Suprapubic skin (tissue), 4 donors: ENCODE data around the gene MAP2.

Source experiments
- POLR2A ChIP-seq, 2 donors: fragments of 450-650 bp; IDR thresholded peaks; one replicate each; pipeline ENCODE4 v1.6.1; 2017; ENCODE audit warnings: antibody characterized with exemption in 2 of 2, mild to moderate bottlenecking in 2 of 2, moderate library complexity in 2 of 2
- POLR2AphosphoS5 ChIP-seq, 3 donors: sonication (generic); formaldehyde crosslinking; IDR thresholded peaks; one replicate each; pipeline ENCODE4 v1.6.1; 2017; ENCODE audit warnings: antibody characterized with exemption in 3 of 3
- TF ChIP-seq, protein P1 (sequence below), 2 donors: fragments of 200-600 bp in 1 of 2; fragments of 450-650 bp in 1 of 2; sonication (generic) in 1 of 2; IDR thresholded peaks; one replicate each; pipeline ENCODE4 v1.5.1; 2016 to 2019; ENCODE audit warnings: antibody characterized with exemption in 2 of 2, mild to moderate bottlenecking in 1 of 2, moderate library complexity in 1 of 2

DNA sequence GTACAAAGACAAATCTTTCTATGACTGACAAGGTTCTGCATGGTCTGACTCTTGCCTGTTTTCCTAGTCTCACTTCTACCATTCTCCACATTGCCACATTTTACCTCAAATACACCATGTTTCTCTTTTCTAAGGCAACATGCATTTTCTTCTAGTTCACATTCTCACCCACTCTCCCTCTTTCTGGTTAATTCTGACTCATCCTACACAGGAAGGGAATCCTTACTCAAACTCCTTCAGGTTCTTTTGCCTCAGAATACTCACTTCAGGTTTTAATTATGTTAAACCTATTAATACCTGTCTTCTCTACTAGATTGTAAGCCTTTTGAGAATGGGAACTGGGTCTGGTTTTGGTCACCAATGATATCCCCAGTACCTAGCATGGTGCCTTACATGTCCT, 47.2 kb downstream of the MAP2 start:
- TF ChIP-seq POLR2AphosphoS5 (IDR thresholded peaks at IDR 0.05) (no peak), POLR2A (IDR thresholded peaks at IDR 0.05) (no peak)
- TF ChIP-seq, protein P1, sequence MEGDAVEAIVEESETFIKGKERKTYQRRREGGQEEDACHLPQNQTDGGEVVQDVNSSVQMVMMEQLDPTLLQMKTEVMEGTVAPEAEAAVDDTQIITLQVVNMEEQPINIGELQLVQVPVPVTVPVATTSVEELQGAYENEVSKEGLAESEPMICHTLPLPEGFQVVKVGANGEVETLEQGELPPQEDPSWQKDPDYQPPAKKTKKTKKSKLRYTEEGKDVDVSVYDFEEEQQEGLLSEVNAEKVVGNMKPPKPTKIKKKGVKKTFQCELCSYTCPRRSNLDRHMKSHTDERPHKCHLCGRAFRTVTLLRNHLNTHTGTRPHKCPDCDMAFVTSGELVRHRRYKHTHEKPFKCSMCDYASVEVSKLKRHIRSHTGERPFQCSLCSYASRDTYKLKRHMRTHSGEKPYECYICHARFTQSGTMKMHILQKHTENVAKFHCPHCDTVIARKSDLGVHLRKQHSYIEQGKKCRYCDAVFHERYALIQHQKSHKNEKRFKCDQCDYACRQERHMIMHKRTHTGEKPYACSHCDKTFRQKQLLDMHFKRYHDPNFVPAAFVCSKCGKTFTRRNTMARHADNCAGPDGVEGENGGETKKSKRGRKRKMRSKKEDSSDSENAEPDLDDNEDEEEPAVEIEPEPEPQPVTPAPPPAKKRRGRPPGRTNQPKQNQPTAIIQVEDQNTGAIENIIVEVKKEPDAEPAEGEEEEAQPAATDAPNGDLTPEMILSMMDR (IDR thresholded peaks at IDR 0.05) = no peak
